ENCODE measurements around the gene ADD2. TPM values are rescaled to one million over a fixed set of nuclear protein-coding genes. Genes with fewer than 3 reads are reported as not detected.

ADD2 gene
- total RNA-seq, 2 experiments from 2014 or later = 1.3 to 1.4 TPM

Other genes with a start within 250 kb of the ADD2 start
- not detected for gene TGFA, start 214.4 kb downstream of the ADD2 start, total RNA-seq
- gene FIGLA, start 22.4 kb upstream of the ADD2 start, total RNA-seq = not detected
- not detected for gene CLEC4F, start 52.4 kb upstream of the ADD2 start, total RNA-seq
- not detected for gene CD207, start 67.6 kb upstream of the ADD2 start, total RNA-seq
- not detected for gene VAX2, start 132.4 kb upstream of the ADD2 start, total RNA-seq
- gene ATP6V1B1, start 167.7 kb upstream of the ADD2 start, total RNA-seq = not detected
- gene ANKRD53, start 210.4 kb upstream of the ADD2 start, total RNA-seq = not detected
- gene TEX261, start 226.7 kb upstream of the ADD2 start, total RNA-seq = 10 to 100 TPM; 34.8 to 35.8 TPM